Measurements from ENCODE around the gene ALAS2.

Gene ALAS2

GRCh38 chrX:55026840-55027239, 3.9 kb downstream of the ALAS2 start:
- TF ChIP-seq PRDM2 (tag by site-specific recombination; IDR thresholded peaks at IDR 0.05; ENCODE audit: borderline replicate concordance) (no peak), ZNF658 (tag by site-specific recombination; IDR thresholded peaks at IDR 0.05) (no peak), ZNF560 (tag by site-specific recombination; IDR thresholded peaks at IDR 0.05; ENCODE audit: borderline replicate concordance) (no peak), ZNF76 (tag by site-specific recombination; IDR thresholded peaks at IDR 0.05; ENCODE audit: borderline replicate concordance, low read depth) (no peak), ZNF664 (tag by site-specific recombination; IDR thresholded peaks at IDR 0.05) (no peak), ZNF140 (tag by site-specific recombination; IDR thresholded peaks at IDR 0.05) (no peak), ZNF239 (tag by site-specific recombination; IDR thresholded peaks at IDR 0.05) (no peak), ZNF426 (tag by site-specific recombination; IDR thresholded peaks at IDR 0.05) (no peak), INSM2 (tag by site-specific recombination; IDR thresholded peaks at IDR 0.05) (no peak), ZNF660 (tag by site-specific recombination; IDR thresholded peaks at IDR 0.05) (no peak), ZNF626 (tag by site-specific recombination; IDR thresholded peaks at IDR 0.05) (no peak), ZNF184 (tag by site-specific recombination; IDR thresholded peaks at IDR 0.05) (no peak), ZNF707 (tag by site-specific recombination; IDR thresholded peaks at IDR 0.05) (no peak), ZNF837 (tag by site-specific recombination; IDR thresholded peaks at IDR 0.05) (no peak), ZNF23 (tag by site-specific recombination; IDR thresholded peaks at IDR 0.05; ENCODE audit: borderline replicate concordance) (no peak), ZNF785 (tag by site-specific recombination; IDR thresholded peaks at IDR 0.05) (no peak), ZNF274 (IDR thresholded peaks at IDR 0.05; ENCODE audit: low read length) (no peak), ZNF274 (tag by site-specific recombination; IDR thresholded peaks at IDR 0.05; ENCODE audit: borderline replicate concordance) (no peak), ZNF701 (tag by site-specific recombination; IDR thresholded peaks at IDR 0.05) (no peak), ZNF558 (tag by site-specific recombination; IDR thresholded peaks at IDR 0.05) (no peak), BCL11A (tag by site-specific recombination; IDR thresholded peaks at IDR 0.05; ENCODE audit: low read depth) (no peak)
- POLR2A ChIA-PET: no interaction called here
- Histone ChIP-seq H3K27ac (ENCODE audit: extremely low read depth, low read depth, low read length) (no peak overlapping the region), H3K9me3 (ENCODE audit: control insufficient read depth, insufficient read depth, low read depth, low read length) (no peaks in the 10 kb centered on the region), H3K4me1 (ENCODE audit: control insufficient read depth, insufficient read depth, low read length) (no peaks in the 10 kb centered on the region), H3K4me3 (ENCODE audit: low read depth, low read length) (no peak overlapping the region), H3K36me3 (ENCODE audit: control insufficient read depth in 2 of 2, insufficient read depth in 1 of 2, low read length in 2 of 2) (no peaks in the 10 kb centered on the region)
- CTCF ChIA-PET: no interaction called here

GRCh38 chrX:55026143-55026542, 4.6 kb downstream of the ALAS2 start:
- no peaks in the 10 kb centered on the region for H3K9me3 ChIP-seq (ENCODE audit: control insufficient read depth, insufficient read depth, low read depth, low read length)
- H3K4me3 ChIP-seq (ENCODE audit: low read depth, low read length): no peak overlapping the region
- CTCF ChIA-PET: no interaction called here
- no peaks in the 10 kb centered on the region for H3K4me1 ChIP-seq (ENCODE audit: control insufficient read depth, insufficient read depth, low read length)
- POLR2A ChIA-PET: no interaction called here
- no peak overlapping the region for H3K27ac ChIP-seq (ENCODE audit: extremely low read depth, low read depth, low read length)
- no peaks in the 10 kb centered on the region for H3K36me3 ChIP-seq (ENCODE audit: control insufficient read depth in 2 of 2, insufficient read depth in 1 of 2, low read length in 2 of 2)
- no peak for TF ChIP-seq PRDM4 (tag by site-specific recombination; IDR thresholded peaks at IDR 0.05)
- no peak for TF ChIP-seq PATZ1 (tag by site-specific recombination; IDR thresholded peaks at IDR 0.05)
- no peak for TF ChIP-seq ZNF132 (tag by site-specific recombination; IDR thresholded peaks at IDR 0.05; ENCODE audit: borderline replicate concordance)
